NCI-H2227 (cell line): Measurements from ENCODE around the gene SHLD2.
"Not testable (repeated sequence)": the region's sequence is repeated elsewhere in the genome, so short reads cannot be mapped to it uniquely, and the experiment has no call there.

Source experiments
- DNase-seq: peaks from one replicate; lab custom pipeline; 2025; ENCODE audit not compliant: unreplicated experiment; lab: John Stamatoyannopoulos, UW

Gene SHLD2

DNA sequence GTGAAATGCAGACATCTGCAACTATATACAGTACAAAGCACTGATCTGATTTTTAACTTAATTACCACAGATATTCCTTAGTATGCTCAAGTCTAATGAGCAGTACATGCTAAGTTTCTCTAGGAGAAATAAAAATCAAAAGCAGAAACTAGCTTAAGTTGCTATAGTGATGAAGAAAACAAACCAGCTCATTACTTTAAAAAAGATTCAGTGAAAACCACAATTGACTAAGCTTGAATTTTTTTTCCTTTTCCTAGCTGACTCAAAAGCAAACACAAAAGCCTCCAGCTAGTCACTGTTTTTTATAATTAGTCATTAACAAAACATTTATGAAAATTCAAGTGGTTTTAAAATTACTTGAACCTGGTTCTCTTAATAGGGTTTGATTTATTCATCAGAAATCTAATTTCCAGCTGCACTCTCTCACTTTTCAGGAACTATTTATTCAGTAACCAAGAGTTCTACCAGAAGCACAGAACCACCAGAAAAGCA, 10.7 kb upstream of the SHLD2 start:
- DNase-seq, result not testable (repeated sequence)

DNA sequence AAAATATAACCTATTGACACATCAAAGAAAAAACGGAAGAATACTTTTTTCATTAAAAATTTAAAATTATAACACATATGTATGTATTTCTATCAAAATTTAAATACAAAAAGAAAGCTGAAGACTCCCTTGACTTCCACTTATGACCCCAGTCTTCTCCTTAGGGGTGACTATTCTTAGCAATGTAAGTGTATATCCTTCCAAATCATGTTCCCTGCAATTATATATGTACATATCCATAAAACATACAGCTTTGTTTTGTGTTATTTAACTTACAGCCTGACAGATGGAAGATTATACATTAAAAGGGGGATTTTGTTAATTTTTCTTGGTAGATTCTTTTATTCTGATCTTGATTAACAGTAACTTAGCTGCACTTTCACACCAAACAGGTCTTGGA, 9.5 kb upstream of the SHLD2 start:
- no peak for DNase-seq

DNA sequence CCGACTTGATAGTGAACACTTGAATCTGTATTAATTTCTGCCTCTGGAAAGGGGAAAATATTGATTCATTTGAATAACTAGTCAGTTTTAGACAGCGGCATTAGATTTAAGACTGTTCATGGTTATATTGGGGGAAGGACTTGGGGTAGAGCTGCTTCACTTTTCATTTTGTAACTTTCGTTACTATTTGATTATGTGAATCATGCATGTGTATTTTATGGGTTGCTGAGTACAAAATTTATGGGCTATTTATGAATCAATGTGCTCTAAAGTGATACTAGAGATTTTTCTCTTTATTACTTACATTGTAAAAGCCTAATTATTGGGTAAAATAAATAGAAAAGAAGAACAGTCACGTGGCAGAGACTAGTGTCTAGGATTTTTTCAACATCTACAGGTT, 5.3 kb upstream of the SHLD2 start:
- DNase-seq, result no peak

DNA sequence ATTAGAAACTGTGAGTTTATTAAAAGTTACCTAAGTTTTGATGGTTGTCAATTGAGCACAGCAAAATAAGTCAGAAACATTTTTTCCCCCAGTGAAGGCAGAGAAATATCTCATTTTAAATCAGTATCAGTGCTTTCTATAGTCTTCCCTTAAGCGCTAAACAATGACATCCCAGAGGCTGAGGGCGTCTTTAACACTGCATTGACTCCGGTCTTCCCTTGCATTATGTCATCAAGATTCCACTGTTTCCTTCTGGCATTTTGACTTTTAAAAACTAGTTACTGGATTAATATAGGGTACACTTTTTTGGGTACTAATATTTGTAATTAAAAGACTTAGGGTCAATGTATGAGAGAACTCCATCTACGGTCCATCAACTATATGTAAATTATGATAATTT, 4.2 kb upstream of the SHLD2 start:
- no peak for DNase-seq

DNA sequence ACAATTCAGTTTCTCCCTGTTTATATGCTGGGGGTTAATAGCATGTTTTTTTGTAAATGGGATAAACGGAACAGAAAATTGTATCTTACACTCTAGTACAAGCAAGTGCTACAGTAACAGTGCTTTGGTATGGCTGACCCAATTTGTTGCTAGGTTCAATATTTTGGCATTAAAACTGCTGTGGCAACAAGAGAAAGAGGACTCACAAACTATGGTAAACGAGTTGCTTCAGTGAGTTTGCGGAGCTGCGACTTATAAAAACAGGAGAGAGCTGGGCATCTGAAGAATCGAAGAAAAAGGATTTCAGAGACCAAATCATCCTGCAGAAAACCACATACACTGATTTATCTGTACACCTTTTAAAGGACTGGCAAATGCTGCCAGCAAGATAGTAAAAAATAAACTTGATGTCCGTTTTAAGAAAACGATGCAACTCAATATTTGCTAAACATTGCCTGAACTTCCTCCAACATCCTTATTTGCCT, 2.6 kb upstream of the SHLD2 start:
- DNase-seq, result no peak

DNA sequence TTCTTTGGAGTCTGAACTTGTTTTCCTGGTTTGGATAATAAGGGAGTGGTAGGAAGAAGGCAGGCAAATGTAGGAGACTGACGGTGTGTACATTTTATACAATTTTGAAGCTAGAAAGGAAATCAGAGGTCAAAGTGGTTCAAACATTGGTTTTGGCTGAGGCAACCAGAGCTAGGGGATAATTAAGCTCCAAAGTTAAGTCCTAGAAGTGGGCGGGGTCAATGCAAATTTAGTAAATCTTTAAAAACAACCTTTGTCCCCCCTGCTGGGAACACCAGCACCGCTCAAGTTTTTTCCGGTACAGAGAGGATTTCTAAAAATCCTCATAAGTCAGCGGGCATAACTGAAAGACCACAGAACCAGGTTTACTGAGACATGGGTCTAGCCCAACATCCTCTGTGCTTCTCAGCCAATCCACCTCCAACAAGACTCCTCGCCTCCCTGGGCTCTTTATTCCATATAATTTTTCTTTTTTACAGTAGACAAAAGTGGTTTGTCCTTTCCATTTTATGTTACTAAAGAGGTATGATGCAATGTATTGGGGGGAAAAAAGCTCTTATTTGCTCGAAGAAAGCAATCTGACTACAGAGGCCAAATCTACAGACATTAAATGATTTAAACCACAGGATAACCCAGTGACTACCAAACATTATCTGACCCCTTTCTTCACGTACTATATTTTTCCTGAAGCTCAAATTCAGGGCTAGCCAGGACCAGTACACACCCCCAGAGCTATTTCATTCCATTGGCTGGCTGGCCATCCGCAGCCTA, 2.0 kb upstream of the SHLD2 start:
- peak; percentile 1 for DNase-seq

DNA sequence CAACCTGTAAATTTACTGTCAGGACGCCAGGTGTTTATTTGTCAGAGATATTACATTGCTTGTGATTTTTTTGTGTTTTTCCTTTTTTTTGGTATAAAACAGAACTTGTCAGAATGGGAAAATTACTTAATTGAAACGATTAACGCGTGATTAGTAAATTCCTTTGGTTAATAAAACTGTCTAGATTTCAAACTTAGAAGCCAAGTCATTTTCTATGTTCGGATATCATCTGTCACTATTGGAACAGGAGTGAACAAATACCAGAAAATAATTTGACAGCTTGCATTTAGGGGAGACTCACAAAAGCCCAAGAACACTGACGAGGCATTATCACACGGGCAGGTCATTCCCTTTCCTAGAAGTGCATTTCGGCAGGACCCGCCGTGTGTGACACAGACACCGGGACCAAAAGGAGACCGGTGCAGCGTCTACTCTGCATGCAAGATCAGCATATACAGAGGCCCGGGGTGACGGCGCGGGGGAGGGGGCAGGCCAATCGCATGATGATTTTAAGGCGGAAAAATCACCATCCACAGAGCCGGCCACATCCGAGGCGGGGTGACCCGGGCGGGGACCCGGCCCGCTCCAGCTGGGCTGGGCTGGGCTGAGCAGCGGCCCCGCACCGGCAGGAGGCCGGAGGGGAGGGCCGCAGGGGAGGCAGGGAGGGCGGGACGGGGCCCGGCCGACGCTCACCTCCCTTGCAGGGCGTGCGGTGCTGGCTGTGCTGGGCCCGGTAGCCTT, 1.2 kb upstream of the SHLD2 start:
- peak; percentile 30 for DNase-seq

DNA sequence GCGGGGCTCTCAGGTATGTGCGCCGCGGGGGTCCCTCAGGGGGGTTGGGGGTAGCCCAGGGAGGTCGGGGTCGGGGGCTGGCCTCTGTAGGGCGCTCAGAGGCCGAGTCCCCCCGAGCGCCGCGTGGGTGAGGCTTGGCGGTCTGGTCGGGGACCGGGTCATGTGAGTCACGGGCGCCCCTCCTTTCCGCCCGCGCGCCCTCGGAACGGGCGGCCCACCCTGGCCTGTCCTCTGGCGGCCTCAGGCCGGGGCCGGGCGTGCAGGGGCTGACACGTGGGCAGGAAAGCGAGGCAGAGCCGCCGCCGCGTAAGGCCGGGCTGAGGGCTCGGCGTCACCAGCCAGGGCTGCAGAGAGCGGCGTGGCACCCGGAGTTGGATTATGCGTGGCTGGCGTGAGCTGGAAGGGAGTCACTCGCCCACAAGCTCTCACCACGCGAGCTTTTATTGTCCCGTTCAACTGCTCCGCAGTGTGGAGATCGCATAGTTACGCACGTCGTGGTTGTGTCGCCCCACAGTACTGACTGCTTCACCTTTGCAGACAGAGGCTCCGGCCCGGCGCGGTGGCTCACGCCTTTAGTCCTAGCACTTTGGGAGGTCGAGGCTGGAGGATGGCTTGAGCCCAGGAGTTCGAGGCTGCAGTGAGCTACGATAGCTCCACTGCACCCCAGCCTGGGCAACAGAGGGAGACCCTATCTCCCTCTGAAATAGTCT, 385 bp downstream of the SHLD2 start:
- DNase-seq, result peak; percentile 65

DNA sequence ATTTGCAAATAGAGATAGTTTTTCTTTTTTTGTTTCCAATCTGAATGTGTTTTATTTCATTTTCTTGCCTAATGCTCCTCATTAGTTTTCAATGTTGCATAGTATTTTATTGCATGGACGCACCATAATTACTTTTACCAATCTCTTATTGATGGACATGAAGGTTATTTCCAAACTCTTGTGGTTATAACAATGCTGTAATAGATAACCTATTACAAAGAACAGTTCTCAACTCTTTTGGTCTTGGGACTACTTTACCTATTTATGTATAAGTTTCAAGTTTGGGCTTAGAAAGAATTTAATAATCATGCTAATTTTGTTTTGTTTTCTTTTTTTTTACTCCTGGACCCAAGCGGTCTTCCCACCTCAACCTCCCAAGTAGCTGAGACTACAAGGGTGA, 7.0 kb downstream of the SHLD2 start:
- no peak for DNase-seq

DNA sequence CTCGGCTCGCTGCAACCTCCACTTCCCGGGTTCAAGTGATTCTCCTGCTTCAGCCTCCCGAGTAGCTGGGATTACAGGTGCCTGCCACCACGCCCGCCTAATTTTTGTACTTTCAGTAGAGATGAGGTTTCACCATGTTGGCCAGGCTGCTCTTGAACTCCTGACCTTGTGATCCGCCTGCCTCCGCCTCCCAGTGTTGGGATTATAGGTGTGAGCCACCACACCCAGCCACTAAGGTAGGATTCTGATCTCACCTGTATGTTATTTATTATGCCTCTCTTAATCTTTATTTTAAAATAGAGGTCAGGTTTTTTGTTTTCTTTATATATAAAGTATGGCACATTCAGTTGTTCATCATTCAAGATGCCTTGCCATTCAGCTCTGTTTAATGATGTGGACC, 9.7 kb downstream of the SHLD2 start:
- not testable (repeated sequence) for DNase-seq

DNA sequence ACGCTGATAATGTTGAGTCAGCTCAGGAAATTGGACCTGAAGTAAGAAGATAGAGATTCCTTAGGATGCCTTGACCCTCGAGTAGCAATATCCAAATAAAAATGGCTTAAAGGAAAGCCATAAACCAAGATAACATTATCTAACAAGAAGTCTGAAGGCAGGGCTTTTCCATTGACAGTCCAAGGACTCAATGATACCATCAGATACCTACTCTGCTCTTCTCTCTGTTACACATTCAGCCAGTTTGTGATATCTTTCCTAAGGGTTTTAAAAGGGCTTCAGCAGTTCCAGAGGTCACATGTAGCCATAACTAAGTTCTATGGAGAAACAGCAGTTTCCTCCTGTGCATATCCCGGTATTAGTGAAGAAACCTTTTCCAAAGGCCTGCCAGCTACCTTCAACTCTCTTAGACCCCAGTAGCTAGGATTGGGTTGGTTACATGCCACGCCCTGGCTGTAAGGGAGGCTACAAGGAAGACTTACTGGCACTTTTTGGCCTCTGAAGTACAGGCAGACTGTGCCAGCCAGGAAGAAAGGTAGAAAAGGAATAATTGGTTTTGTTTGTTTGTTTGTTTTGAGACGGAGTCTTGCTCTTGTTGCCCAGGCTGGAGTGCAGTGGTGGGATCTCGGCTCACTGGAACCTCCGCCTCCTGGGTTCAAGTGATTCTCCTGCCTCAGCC, 10.6 kb downstream of the SHLD2 start:
- DNase-seq, result no peak

DNA sequence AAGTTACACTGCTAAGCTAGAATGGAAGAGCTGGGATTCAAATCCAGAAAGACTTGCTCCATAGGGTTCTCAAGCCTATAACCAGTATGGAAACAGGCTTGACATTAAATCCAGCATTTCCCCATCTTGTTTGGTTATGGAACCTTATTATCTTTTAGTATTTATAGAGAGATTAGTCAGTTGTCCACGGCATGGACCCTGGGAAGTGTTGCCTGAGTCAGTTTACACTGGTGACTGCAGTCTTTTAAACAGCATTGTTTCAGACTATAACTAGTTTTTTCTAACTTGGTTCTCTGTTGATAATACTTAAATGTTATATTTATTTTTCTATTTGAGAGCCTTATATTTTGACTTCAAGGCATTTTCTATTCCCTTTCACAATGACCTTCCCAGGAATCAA, 23.1 kb downstream of the SHLD2 start:
- DNase-seq, result not testable (repeated sequence)

DNA sequence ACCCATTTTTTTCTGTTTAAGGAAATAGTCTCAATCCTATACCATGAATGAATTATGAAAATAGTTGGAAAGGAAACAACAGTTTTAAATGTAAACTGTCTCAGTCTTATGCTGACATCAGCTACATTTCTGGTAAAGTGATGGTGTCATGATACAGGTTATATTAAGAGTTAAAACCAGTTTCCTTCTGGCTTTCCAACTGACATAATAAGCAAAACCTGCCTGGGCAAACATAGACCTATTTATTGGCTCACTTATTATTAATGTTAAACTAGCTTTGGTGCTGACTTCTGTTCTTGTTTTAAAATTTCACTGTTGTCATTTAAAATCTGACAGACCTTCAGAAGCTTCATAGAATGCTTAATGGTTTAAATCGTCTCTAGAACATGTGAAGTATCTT, 24.0 kb downstream of the SHLD2 start:
- not testable (repeated sequence) for DNase-seq

DNA sequence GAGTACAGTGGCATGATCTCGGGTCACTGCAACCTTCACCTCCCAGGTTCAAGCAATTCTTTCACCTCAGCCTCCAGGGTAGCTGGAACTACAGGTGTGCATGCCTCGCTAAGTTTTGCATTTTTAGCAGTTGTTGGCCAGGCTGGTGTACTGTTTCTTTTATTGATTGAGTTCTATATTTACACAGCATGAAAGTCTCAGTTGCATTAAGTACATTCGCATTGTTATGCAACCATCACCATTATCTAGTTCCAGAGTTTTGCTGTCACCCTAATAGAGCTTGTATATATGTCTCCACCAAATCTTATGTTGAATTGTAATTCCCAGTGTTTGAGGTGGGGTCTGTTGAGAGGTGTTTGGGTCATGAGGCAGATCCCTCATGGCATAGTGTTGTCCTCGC, 28.3 kb downstream of the SHLD2 start:
- not testable (repeated sequence) for DNase-seq

DNA sequence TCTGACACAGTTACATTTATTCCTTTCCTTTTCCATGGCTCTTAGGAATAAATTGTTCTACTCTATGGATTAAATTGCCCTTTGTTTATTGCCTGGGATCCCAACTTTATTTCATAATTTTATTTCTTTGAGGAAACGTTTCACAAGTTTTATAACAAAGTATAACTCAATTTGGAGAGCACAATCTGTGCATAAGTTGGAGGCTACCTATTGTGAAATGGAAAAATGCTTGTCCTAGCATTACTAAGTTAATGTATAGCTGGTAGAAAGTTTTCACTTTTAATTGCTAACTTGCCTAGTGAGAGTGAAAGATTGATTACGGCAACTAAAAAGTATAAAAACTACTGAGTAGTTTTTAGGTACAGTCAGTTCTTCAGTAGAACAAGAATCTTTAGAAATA, 32.0 kb downstream of the SHLD2 start:
- not testable (repeated sequence) for DNase-seq

DNA sequence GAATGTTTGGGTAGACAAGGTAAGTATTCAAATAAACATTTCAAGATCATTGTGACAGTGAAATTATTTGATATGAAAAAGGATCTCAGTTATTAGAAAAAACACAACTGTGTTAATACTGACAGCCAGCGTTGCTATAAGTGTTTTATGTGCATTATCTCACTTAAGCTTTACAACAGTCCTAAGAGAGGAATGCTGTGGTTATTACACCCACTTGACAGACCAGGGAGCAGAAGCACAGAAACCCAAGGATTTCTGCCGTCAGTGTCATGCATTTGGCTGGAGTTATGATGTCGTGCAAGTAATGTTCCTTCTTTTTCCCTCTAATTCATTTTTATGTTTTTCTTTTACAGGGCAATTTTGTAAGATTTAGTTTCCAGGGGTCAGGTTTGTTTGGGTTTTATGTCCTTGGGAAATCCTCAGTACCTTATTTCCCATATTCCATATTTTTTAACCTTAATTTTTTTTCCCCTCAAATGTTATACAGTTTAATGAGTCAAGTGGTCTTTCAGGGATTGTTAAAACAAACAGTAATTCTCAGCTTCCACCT, 32.7 kb downstream of the SHLD2 start:
- DNase-seq, result not testable (repeated sequence)

DNA sequence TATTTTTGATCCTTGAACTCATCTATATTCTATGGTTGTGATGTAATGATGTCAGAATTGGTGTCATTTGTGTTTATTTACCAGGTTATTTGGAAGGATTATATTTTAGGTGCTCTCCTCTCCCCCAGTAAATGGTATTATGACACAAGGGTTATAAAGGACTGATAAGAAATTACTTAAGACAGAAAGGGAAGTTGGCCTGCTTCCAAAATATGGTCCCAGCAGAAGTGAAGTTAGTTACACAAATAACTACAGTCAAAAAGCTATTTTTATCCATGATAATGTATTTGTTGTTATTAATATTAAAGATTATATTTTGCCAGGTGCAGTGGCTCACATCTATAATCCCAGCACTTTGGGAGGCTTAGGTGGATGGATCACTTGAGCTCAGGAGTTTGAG, 37.2 kb downstream of the SHLD2 start:
- not testable (repeated sequence) for DNase-seq

DNA sequence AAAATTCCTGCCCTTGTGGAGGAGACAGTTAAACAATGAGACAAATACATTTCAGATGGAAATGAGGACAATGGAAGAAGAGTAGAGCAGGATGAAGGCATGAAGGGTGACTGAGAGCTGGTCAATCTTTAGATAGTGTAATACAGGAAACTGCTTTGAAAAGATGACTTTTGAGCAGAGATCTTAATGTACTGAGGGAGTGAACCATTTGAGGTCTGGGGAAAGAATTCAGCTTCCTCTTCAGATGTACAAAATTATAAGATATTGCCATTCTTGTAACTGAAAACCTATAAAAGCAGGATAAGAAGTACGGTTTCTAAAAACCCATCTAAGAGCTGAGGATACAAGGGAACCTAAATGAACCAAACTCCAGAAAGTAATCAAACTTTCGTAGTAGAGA, 38.9 kb downstream of the SHLD2 start:
- DNase-seq, result not testable (repeated sequence)

DNA sequence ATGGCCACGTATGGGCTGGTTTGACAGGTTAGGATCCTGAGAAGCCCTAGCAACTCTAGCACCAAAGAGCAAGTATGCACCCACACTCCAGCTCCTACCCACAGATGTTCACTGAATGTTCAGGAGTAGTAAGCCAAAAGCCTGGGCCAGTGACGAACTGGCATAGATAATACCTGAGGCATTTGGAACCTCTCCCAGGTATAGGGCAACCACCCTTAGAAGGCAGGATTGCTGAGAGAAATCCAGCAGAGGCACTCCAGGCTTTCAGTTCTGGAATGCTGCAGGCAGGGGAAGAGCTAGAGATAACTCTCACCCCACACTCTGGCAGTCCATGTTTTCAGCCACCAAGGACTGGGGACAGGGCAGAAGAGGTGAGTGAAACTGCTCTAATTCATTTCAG, 39.4 kb downstream of the SHLD2 start:
- not testable (repeated sequence) for DNase-seq

DNA sequence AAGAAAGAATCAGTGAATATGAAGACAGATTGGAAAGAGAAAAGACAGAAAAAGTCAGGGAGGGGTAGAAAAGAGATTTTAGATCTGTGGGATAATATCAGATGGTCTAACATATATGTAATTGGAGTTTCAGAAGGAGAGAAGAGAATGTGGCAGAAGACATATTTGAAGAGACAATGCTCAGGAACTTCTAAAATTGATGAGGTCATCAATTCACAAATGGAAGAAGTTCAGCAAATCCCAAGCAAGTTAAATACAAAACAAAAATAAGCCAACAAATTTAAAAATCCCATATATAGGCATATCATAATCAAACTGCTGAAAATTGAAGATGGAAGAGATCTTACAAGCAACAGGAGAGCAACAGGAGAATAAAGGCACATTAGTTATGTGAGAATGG, 42.5 kb downstream of the SHLD2 start:
- DNase-seq, result not testable (repeated sequence)
